ENCODE results near the gene CABLES2. TPM values are rescaled to one million over a fixed set of nuclear protein-coding genes. Genes with fewer than 3 reads are reported as not detected.

The CABLES2 gene
- total RNA-seq, 2 experiments from 2014 or later: 14.8 to 22.5 TPM

DNA sequence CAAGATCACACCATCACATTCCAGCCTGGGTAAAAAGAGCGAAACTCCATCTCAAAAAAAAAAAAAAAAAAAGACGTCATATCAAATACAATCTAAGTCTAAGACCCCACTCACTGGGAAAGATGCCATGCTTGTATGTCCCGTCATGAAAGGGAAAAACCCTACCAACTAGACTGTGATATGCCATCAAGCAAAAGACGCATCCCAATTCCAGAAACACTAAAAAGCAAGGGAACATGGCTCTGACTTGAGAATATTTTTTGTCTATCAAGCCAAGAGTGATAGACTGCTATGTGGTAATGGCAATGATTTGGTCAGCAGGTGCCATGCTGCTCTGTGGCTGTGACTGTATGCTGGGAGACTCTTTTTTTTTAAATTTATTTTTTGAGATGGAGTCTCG, 63.0 kb downstream of the CABLES2 start:
- ChIA-PET CTCF (ENCODE audit: unreplicated experiment) (no interaction called here), POLR2A (no interaction called here)
- BruUV-seq (replicated peaks): no TSS peak

DNA sequence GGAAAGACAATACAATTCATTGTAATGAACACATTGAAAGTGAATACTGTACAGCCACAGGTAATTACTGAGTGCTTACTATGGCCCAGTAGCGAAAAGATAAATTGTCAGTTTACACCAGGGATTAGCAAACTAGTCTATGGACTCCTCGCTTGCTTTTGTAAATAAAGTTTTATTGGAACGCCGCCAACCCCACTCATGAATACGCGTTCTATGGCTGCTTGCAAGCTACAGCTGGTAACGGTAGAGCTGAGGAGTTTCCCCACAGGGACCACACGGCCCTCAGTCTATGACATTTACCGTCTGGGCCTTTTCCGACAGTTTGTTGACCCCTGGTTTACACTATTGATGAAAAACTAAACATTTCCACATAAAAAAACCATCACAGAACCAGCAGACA, 64.2 kb downstream of the CABLES2 start:
- Histone ChIP-seq H3K36me3 (ENCODE audit: insufficient read depth, low read length) (peaks cover 34% of the 10 kb centered on the region), H3K4me1 (ENCODE audit: insufficient read depth, low read length, poor library complexity, severe bottlenecking) (peaks cover 50% of the 10 kb centered on the region), H3K9me2 (ENCODE audit: insufficient read depth, low read length) (no peaks in the 10 kb centered on the region), H4K20me1 (ENCODE audit: insufficient read depth, low read length) (no peaks in the 10 kb centered on the region), H3K79me2 (ENCODE audit: insufficient read depth, low read depth, low read length) (peaks cover 4% of the 10 kb centered on the region; the same call in 1 of the 2 replicates), H3K27ac (ENCODE audit: low read depth, low read length, poor library complexity, severe bottlenecking) (no peak overlapping the region), H3K9me3 (ENCODE audit: low read length) (0 out of 2 replicates have a peak, but pooled peaks cover 7% of the 10 kb centered on the region), H3K4me3 (ENCODE audit: low read depth, low read length, poor library complexity, severe bottlenecking) (no peak overlapping the region), H2AFZ (ENCODE audit: low read length) (no peak overlapping the region), H3K4me2 (ENCODE audit: low read length) (no peak overlapping the region)
- no peak for DNase-seq (ENCODE audit: low spot score)
- TF ChIP-seq EZH2phosphoT487 (IDR thresholded peaks at IDR 0.05; ENCODE audit: borderline replicate concordance, low read depth, low read length): no peak
- TF ChIP-seq, protein P1, sequence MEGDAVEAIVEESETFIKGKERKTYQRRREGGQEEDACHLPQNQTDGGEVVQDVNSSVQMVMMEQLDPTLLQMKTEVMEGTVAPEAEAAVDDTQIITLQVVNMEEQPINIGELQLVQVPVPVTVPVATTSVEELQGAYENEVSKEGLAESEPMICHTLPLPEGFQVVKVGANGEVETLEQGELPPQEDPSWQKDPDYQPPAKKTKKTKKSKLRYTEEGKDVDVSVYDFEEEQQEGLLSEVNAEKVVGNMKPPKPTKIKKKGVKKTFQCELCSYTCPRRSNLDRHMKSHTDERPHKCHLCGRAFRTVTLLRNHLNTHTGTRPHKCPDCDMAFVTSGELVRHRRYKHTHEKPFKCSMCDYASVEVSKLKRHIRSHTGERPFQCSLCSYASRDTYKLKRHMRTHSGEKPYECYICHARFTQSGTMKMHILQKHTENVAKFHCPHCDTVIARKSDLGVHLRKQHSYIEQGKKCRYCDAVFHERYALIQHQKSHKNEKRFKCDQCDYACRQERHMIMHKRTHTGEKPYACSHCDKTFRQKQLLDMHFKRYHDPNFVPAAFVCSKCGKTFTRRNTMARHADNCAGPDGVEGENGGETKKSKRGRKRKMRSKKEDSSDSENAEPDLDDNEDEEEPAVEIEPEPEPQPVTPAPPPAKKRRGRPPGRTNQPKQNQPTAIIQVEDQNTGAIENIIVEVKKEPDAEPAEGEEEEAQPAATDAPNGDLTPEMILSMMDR (conservative IDR thresholded peaks at IDR 0.05; ENCODE audit: low read length): no peak
- CTCF ChIA-PET (ENCODE audit: unreplicated experiment): interaction anchor here (0.6 kb wide), 1 partner anchor 1513 kb away, joined by 3 read pairs; no protein-coding TSS in a partner anchor
- intact Hi-C loops (cut with micrococcal nuclease; ENCODE audit: unreplicated experiment): no loop called here
- POLR2A ChIA-PET: no interaction called here
- no TSS peak for BruUV-seq (replicated peaks)

More for the DNA sequence above, 63.0 kb downstream of the CABLES2 start:
- Histone ChIP-seq H3K9me3 (ENCODE audit: low read length) (0 out of 2 replicates have a peak, but pooled peaks cover 7% of the 10 kb centered on the region), H3K36me3 (ENCODE audit: insufficient read depth, low read length) (peaks cover 29% of the 10 kb centered on the region), H3K4me2 (ENCODE audit: low read length) (no peak overlapping the region), H4K20me1 (ENCODE audit: insufficient read depth, low read length) (no peaks in the 10 kb centered on the region), H3K27ac (ENCODE audit: low read depth, low read length, poor library complexity, severe bottlenecking) (no peak overlapping the region), H3K79me2 (ENCODE audit: insufficient read depth, low read depth, low read length) (peaks cover 4% of the 10 kb centered on the region; the same call in 1 of the 2 replicates), H3K4me3 (ENCODE audit: low read depth, low read length, poor library complexity, severe bottlenecking) (no peak overlapping the region), H3K9me2 (ENCODE audit: insufficient read depth, low read length) (no peaks in the 10 kb centered on the region), H2AFZ (ENCODE audit: low read length) (no peak overlapping the region), H3K4me1 (ENCODE audit: insufficient read depth, low read length, poor library complexity, severe bottlenecking) (peaks cover 38% of the 10 kb centered on the region)
- DNase-seq (ENCODE audit: low spot score): no peak
- TF ChIP-seq EZH2phosphoT487 (IDR thresholded peaks at IDR 0.05; ENCODE audit: borderline replicate concordance, low read depth, low read length): no peak
- TF ChIP-seq, protein P1 (conservative IDR thresholded peaks at IDR 0.05; ENCODE audit: low read length): no peak
- intact Hi-C loops (cut with micrococcal nuclease; ENCODE audit: unreplicated experiment): no loop called here

DNA sequence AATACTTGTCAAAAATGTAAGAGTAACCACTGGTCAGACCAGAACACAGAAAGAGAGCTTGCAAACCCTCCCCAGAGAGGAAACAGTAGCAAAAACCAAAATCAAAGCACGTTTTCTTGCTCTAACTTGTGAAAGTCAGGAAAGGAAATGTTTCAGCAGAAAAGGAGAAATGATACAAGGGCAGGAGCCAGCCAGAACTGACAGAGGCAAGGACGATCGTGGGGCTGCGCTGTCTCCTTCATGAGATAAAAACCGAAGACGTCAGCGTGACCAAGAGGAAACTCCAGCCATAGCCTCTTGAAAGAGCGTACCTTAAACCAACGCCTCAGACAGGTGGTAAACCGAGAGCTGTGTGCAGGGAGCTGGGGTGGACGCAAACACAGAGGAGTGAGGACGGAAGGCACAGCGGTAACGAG, 67.4 kb downstream of the CABLES2 start:
- H3K4me3 ChIP-seq (ENCODE audit: low read depth, low read length, poor library complexity, severe bottlenecking): peak overlapping the region; percentile 62
- peak overlapping the region; percentile 97 for H3K27ac ChIP-seq (ENCODE audit: low read depth, low read length, poor library complexity, severe bottlenecking)
- intact Hi-C loops (cut with micrococcal nuclease; ENCODE audit: unreplicated experiment): loop anchor here (1.0 to 5.0 kb wide), 4 partner anchors 20 to 268 kb away; partner anchors contain the start of genes LAMA5 and RPS21
- no TSS peak for BruUV-seq (replicated peaks)
- H4K20me1 ChIP-seq (ENCODE audit: insufficient read depth, low read length): no peaks in the 10 kb centered on the region
- H3K9me3 ChIP-seq (ENCODE audit: low read length): 0 out of 2 replicates have a peak, but pooled peaks cover 7% of the 10 kb centered on the region
- H3K4me1 ChIP-seq (ENCODE audit: insufficient read depth, low read length, poor library complexity, severe bottlenecking): peaks cover 71% of the 10 kb centered on the region
- peak; percentile 92 for DNase-seq (ENCODE audit: low spot score)
- ChIA-PET CTCF (ENCODE audit: unreplicated experiment) (no interaction called here), POLR2A (interaction anchor here (0.7 to 1.5 kb wide), 7 partner anchors 12 to 336 kb away, joined by 3 to 5 read pairs (median 4); no protein-coding TSS in a partner anchor)
- peak overlapping the region; percentile 19; the same call in 1 of the 2 replicates for H2AFZ ChIP-seq (ENCODE audit: low read length)
- H3K4me2 ChIP-seq (ENCODE audit: low read length): peak overlapping the region; percentile 76
- no peaks in the 10 kb centered on the region for H3K9me2 ChIP-seq (ENCODE audit: insufficient read depth, low read length)
- H3K79me2 ChIP-seq (ENCODE audit: insufficient read depth, low read depth, low read length): peaks cover 4% of the 10 kb centered on the region; the same call in 1 of the 2 replicates
- peaks cover 40% of the 10 kb centered on the region for H3K36me3 ChIP-seq (ENCODE audit: insufficient read depth, low read length)
- TF ChIP-seq EZH2phosphoT487 (IDR thresholded peaks at IDR 0.05; ENCODE audit: borderline replicate concordance, low read depth, low read length): no peak
- TF ChIP-seq, protein P1 (conservative IDR thresholded peaks at IDR 0.05; ENCODE audit: low read length): no peak

Measured in OCI-LY7 (cell line).